Uterus (tissue), 4 donors: ENCODE results near the gene PLPP1. TPM values are rescaled to one million over a fixed set of nuclear protein-coding genes. Genes with fewer than 3 reads are reported as not detected.

Experiments
- DNase-seq, 2 donors: peaks; one replicate each; pipeline ENCODE4 v3.0.0-alpha.2; 2019 to 2020
- H3K27ac ChIP-seq, 2 donors: fragments of 200-600 bp; sonication (generic); 1 replicate in 1 of 2; 2 replicates in 1 of 2; pipeline ENCODE4 v1.5.1; 2016 to 2018
- H3K27me3 ChIP-seq, 2 donors: fragments of 200-600 bp; sonication (generic); one replicate each; pipeline ENCODE4 v1.5.1; 2018 to 2019; ENCODE audit warnings: control low read depth in 1 of 2
- H3K36me3 ChIP-seq, 2 donors: fragments of 200-600 bp; sonication (generic); one replicate each; pipeline ENCODE4 v1.5.1; 2019; ENCODE audit warnings: control low read depth in 1 of 2
- H3K4me1 ChIP-seq, 2 donors: fragments of 200-600 bp; sonication (generic); one replicate each; pipeline ENCODE4 v1.5.1; 2018 to 2019; ENCODE audit warnings: control low read depth in 1 of 2
- H3K4me3 ChIP-seq, 2 donors: fragments of 200-600 bp; sonication (generic); 1 replicate in 1 of 2; 2 replicates in 1 of 2; pipeline ENCODE4 v1.5.1; 2018 to 2019; ENCODE audit warnings: mild to moderate bottlenecking in 1 of 2
- H3K9me3 ChIP-seq, 2 donors: fragments of 200-600 bp; sonication (generic); one replicate each; pipeline ENCODE4 v1.5.1; 2019; ENCODE audit warnings: control low read depth in 1 of 2
- POLR2A ChIP-seq, 2 donors: fragments of 450-650 bp; IDR thresholded peaks; one replicate each; pipeline ENCODE4 v1.6.1; 2016; ENCODE audit warnings: antibody characterized with exemption in 2 of 2, mild to moderate bottlenecking in 1 of 2, moderate library complexity in 1 of 2
- intact Hi-C: fragments of 100-400 bp; cut with DNase I; formaldehyde crosslinking; loops from one replicate; pipeline ENCODE4 v1.15.1; 2023; ENCODE audit warnings: low total_unique reads
- total RNA-seq, 4 donors: library from RNA; depleted of rRNA in 3 of 4; stranded (reverse); fragments of >200 nt in 3 of 4; gene quantifications; one replicate each; pipeline versions ENCODE4 v1.1.0 to v1.2.4, GENCODE V29; 2014 to 2023
- TF ChIP-seq, protein P1 (sequence below), 4 experiments: fragments of 200-600 bp in 2 of 4; fragments of 450-650 bp in 2 of 4; sonication (generic) in 2 of 4; IDR thresholded peaks; one replicate each; pipeline ENCODE4 v1.5.1; 2016 to 2019; ENCODE audit warnings: antibody characterized with exemption in 4 of 4, mild to moderate bottlenecking in 2 of 4, moderate library complexity in 1 of 4
- donor health status: DM: yes; HTN: yes; CAD: no.

Gene PLPP1
- total RNA-seq, 4 donors from 2014 or later, result 83.4 to 297 (median 175) TPM

GRCh38 chr5:55437452-55437851, 97.3 kb downstream of the PLPP1 start:
- intact Hi-C loops, result no loop called here
- H3K36me3 ChIP-seq, result no peaks in the 10 kb centered on the region
- no peaks in the 10 kb centered on the region for H3K27me3 ChIP-seq
- no peak overlapping the region for H3K4me3 ChIP-seq
- peaks cover 7 to 24% of the 10 kb centered on the region in 2 donors for H3K4me1 ChIP-seq
- TF ChIP-seq, protein P1, sequence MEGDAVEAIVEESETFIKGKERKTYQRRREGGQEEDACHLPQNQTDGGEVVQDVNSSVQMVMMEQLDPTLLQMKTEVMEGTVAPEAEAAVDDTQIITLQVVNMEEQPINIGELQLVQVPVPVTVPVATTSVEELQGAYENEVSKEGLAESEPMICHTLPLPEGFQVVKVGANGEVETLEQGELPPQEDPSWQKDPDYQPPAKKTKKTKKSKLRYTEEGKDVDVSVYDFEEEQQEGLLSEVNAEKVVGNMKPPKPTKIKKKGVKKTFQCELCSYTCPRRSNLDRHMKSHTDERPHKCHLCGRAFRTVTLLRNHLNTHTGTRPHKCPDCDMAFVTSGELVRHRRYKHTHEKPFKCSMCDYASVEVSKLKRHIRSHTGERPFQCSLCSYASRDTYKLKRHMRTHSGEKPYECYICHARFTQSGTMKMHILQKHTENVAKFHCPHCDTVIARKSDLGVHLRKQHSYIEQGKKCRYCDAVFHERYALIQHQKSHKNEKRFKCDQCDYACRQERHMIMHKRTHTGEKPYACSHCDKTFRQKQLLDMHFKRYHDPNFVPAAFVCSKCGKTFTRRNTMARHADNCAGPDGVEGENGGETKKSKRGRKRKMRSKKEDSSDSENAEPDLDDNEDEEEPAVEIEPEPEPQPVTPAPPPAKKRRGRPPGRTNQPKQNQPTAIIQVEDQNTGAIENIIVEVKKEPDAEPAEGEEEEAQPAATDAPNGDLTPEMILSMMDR (IDR thresholded peaks at IDR 0.05), result no peak
- no peak for TF ChIP-seq POLR2A (IDR thresholded peaks at IDR 0.05)
- no peak for DNase-seq
- no peaks in the 10 kb centered on the region for H3K9me3 ChIP-seq
- H3K27ac ChIP-seq, result peak overlapping the region; percentile 89 to 98

- intact Hi-C loops, result no loop called here
- Histone ChIP-seq H3K27me3 (no peaks in the 10 kb centered on the region), H3K4me3 (no peak overlapping the region), H3K9me3 (no peaks in the 10 kb centered on the region), H3K27ac (no peak overlapping the region), H3K36me3 (no peaks in the 10 kb centered on the region), H3K4me1 (peaks cover 0 to 4% of the 10 kb centered on the region in 2 donors)
- no peak for DNase-seq
- TF ChIP-seq, protein P1 (IDR thresholded peaks at IDR 0.05), result no peak
These were observed 102.2 kb downstream of the PLPP1 start for GRCh38 chr5:55432549-55432948.

DNA sequence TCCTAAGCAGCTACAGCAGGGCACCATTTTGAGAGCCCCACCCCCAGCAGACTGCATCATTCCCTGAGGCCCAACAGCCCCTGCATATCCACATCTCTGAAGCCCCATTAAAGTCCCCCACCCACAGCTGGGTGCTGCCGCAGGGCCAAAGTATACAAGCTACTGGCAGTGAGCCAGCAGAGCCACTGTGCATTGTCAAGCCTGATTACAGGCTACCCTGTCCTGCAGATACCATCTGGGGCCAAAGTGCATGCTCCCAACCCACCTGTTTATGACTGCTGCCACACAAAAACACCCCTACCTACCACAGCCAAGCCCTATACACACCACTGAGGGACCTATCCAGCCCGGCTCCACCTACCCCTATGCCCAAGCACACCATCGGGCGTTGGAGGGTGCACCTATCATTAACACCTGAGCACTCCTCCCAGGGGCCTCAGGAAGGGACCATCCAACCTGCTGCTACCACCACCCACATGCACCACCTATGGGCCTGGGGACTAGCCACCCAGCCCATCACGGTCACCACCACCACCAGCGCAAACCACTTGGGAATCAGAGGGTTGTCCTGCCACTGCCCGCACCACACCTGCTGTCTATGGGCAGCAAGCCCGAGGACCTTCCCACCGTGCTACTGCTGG, 105.0 kb downstream of the PLPP1 start:
- intact Hi-C loops, result no loop called here
- Histone ChIP-seq H3K27ac (no peak overlapping the region), H3K4me1 (no peaks in the 10 kb centered on the region)

GRCh38 chr5:55429221-55429612, 105.5 kb downstream of the PLPP1 start:
- DNase-seq, result no peak
- Histone ChIP-seq H3K36me3 (no peaks in the 10 kb centered on the region), H3K9me3 (no peaks in the 10 kb centered on the region), H3K4me3 (no peak overlapping the region), H3K27ac (no peak overlapping the region), H3K27me3 (no peaks in the 10 kb centered on the region), H3K4me1 (no peaks in the 10 kb centered on the region)
- intact Hi-C loops, result no loop called here
- no peak for TF ChIP-seq POLR2A (IDR thresholded peaks at IDR 0.05)
- TF ChIP-seq, protein P1 (IDR thresholded peaks at IDR 0.05), result no peak

More for the DNA sequence above, 105.0 kb downstream of the PLPP1 start:
- Histone ChIP-seq H3K9me3 (no peaks in the 10 kb centered on the region), H3K36me3 (no peaks in the 10 kb centered on the region), H3K27me3 (no peaks in the 10 kb centered on the region), H3K4me3 (no peak overlapping the region)
- DNase-seq, result no peak
- TF ChIP-seq, protein P1 (IDR thresholded peaks at IDR 0.05), result no peak

DNA sequence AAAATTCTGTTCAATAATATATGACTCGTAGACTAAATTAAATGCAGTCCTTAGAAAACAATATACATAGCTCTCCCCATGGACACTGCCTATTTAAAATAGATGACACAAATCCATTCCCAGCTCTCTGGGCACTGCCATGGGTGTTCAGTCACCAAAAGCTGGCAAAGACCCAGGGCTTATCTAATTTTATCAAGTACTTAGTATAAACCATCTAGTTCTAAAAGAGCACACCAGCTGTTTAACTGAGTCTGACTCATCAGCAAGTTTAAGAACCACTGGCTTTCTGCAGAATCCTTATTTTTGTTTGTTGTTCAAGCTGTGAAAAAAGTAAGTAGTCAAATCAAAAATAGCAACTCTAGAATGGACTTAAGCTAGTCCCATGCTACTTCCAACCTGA, 107.6 kb downstream of the PLPP1 start:
- H3K27me3 ChIP-seq, result no peaks in the 10 kb centered on the region
- H3K9me3 ChIP-seq, result no peaks in the 10 kb centered on the region
- peak overlapping the region in 1 of 2 donors; percentile 30 for H3K27ac ChIP-seq
- TF ChIP-seq, protein P1 (IDR thresholded peaks at IDR 0.05), result no peak
- no peak for TF ChIP-seq POLR2A (IDR thresholded peaks at IDR 0.05)
- no peaks in the 10 kb centered on the region for H3K4me1 ChIP-seq
- no peaks in the 10 kb centered on the region for H3K36me3 ChIP-seq
- no peak overlapping the region for H3K4me3 ChIP-seq
- intact Hi-C loops, result no loop called here
- DNase-seq, result no peak
